HFF-Myc (cell line): ENCODE results near the gene BICDL1.

ENCODE experiments used
- DNase-seq: peaks from one replicate; pipeline ENCODE4 v3.0.0-alpha.2; 2011; ENCODE audit warnings: low read depth; ENCODE audit errors: extremely low read depth
- H3K4me3 ChIP-seq: replicated peaks from 2 replicates; pipeline ENCODE4 v1.5.1; 2011; ENCODE audit warnings: low read depth, mild to moderate bottlenecking, control low read depth, low read length
- CTCF ChIP-seq: IDR thresholded peaks from 2 replicates; pipeline ENCODE4 v1.5.1; 2012; ENCODE audit warnings: mild to moderate bottlenecking, low read depth, low read length, control low read depth; ENCODE audit errors: missing control alignments

BICDL1 gene

GRCh38 chr12:120121343-120121742 is 132.3 kb downstream of the BICDL1 start:
- no peak for DNase-seq
- no peak overlapping the region for H3K4me3 ChIP-seq
- no peak for TF ChIP-seq CTCF

- H3K4me3 ChIP-seq, result no peak overlapping the region
- TF ChIP-seq CTCF, result no peak
- no peak for DNase-seq
These were observed 132.8 kb downstream of the BICDL1 start for GRCh38 chr12:120121766-120122293.

- H3K4me3 ChIP-seq, result no peak overlapping the region
- DNase-seq, result no peak
- TF ChIP-seq CTCF, result no peak
These were observed 136.0 kb downstream of the BICDL1 start for GRCh38 chr12:120125029-120125428.

- TF ChIP-seq CTCF, result no peak
- no peak for DNase-seq
- H3K4me3 ChIP-seq, result no peak overlapping the region
These were observed 137.0 kb downstream of the BICDL1 start for GRCh38 chr12:120125792-120126634.

- no peak for TF ChIP-seq CTCF
- H3K4me3 ChIP-seq, result no peak overlapping the region
- no peak for DNase-seq
These were observed 137.6 kb downstream of the BICDL1 start for GRCh38 chr12:120126635-120127005.

- TF ChIP-seq CTCF, result no peak
- no peak for DNase-seq
- H3K4me3 ChIP-seq, result no peak overlapping the region
These were observed 141.0 kb downstream of the BICDL1 start for GRCh38 chr12:120130011-120130410.
